ENCODE measurements around the gene ZNF91. TPM values are rescaled to one million over a fixed set of nuclear protein-coding genes. Genes with fewer than 3 reads are reported as not detected.

Gene ZNF91
- polyA plus RNA-seq, 1 donor from 2014 or later, result 77.8 TPM

DNA sequence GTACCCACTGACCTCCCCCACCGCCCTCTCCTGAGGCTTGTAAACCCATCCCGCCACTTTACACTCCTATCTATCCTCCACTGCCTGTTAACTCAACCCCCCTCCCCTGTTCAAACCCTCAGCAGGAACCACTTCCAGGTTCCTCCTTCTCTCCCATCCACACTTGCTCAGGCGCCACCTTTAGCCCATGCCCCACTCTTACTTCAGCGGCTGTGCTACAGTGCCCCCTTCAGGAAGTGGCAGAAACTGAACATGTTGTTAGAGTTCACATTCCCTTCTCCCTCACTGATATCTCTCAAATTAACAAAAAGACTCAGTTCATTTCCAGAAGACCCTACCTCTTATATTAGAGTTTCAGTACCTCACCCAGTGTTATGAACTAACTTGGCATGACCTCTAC lies 49.4 kb downstream of the ZNF91 start:
- H3K9me3 ChIP-seq (ENCODE audit: low read length), result peaks cover 63% of the 10 kb centered on the region

GRCh38 chr19:23343434-23344010 lies 51.7 kb downstream of the ZNF91 start:
- H3K27me3 ChIP-seq (ENCODE audit: insufficient read depth, low read depth, low read length), result no peaks in the 10 kb centered on the region
- peaks cover 24% of the 10 kb centered on the region for H3K36me3 ChIP-seq (ENCODE audit: insufficient read depth, low read length)
- peaks cover 32% of the 10 kb centered on the region for H3K79me2 ChIP-seq (replicated peaks; ENCODE audit: insufficient read depth, low read length)
- H3K27ac ChIP-seq (ENCODE audit: low read length), result no peak overlapping the region
- H3K4me3 ChIP-seq (ENCODE audit: low read length), result no peak overlapping the region
- no peaks in the 10 kb centered on the region for H3K9me2 ChIP-seq (ENCODE audit: insufficient read depth, low read length)
- H3K9ac ChIP-seq (ENCODE audit: low read length), result no peak overlapping the region
- H3F3A ChIP-seq (ENCODE audit: insufficient read depth, low read length, poor library complexity, severe bottlenecking), result no peaks in the 10 kb centered on the region
- H4K20me1 ChIP-seq (ENCODE audit: insufficient read depth), result no peaks in the 10 kb centered on the region
- H3K9me3 ChIP-seq (ENCODE audit: low read length), result peaks cover 49% of the 10 kb centered on the region
- no peak overlapping the region for H3K4me2 ChIP-seq (ENCODE audit: low read length)
- no peak overlapping the region for H2AFZ ChIP-seq (ENCODE audit: low read depth, low read length)
- TF ChIP-seq TAF1 (IDR thresholded peaks at IDR 0.05; ENCODE audit: low read depth) (no peak), RAD21 (conservative IDR thresholded peaks at IDR 0.05) (no peak), SMC3 (conservative IDR thresholded peaks at IDR 0.05; ENCODE audit: poor library complexity) (no peak), EZH2 (IDR thresholded peaks at IDR 0.05; ENCODE audit: borderline replicate concordance, insufficient read depth, low read length, poor library complexity, severe bottlenecking) (no peak), POLR2AphosphoS5 (IDR thresholded peaks at IDR 0.05) (no peak), EP300 (conservative IDR thresholded peaks at IDR 0.05; ENCODE audit: poor library complexity, severe bottlenecking) (no peak), MXI1 (conservative IDR thresholded peaks at IDR 0.05; ENCODE audit: poor library complexity, severe bottlenecking) (no peak)
- TF ChIP-seq, protein P1, sequence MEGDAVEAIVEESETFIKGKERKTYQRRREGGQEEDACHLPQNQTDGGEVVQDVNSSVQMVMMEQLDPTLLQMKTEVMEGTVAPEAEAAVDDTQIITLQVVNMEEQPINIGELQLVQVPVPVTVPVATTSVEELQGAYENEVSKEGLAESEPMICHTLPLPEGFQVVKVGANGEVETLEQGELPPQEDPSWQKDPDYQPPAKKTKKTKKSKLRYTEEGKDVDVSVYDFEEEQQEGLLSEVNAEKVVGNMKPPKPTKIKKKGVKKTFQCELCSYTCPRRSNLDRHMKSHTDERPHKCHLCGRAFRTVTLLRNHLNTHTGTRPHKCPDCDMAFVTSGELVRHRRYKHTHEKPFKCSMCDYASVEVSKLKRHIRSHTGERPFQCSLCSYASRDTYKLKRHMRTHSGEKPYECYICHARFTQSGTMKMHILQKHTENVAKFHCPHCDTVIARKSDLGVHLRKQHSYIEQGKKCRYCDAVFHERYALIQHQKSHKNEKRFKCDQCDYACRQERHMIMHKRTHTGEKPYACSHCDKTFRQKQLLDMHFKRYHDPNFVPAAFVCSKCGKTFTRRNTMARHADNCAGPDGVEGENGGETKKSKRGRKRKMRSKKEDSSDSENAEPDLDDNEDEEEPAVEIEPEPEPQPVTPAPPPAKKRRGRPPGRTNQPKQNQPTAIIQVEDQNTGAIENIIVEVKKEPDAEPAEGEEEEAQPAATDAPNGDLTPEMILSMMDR (IDR thresholded peaks at IDR 0.05; ENCODE audit: poor library complexity, severe bottlenecking), result no peak

More for the DNA sequence above, 49.4 kb downstream of the ZNF91 start:
- Histone ChIP-seq H3K27ac (ENCODE audit: low read length) (no peak overlapping the region), H3K27me3 (ENCODE audit: insufficient read depth, low read depth, low read length) (no peaks in the 10 kb centered on the region), H3K4me3 (ENCODE audit: low read length) (no peak overlapping the region), H3K9me2 (ENCODE audit: insufficient read depth, low read length) (no peaks in the 10 kb centered on the region), H3K9ac (ENCODE audit: low read length) (no peak overlapping the region), H3F3A (ENCODE audit: insufficient read depth, low read length, poor library complexity, severe bottlenecking) (no peaks in the 10 kb centered on the region), H3K36me3 (ENCODE audit: insufficient read depth, low read length) (peaks cover 27% of the 10 kb centered on the region), H3K79me2 (replicated peaks; ENCODE audit: insufficient read depth, low read length) (peaks cover 38% of the 10 kb centered on the region), H2AFZ (ENCODE audit: low read depth, low read length) (no peak overlapping the region), H3K4me2 (ENCODE audit: low read length) (no peak overlapping the region), H4K20me1 (ENCODE audit: insufficient read depth) (no peaks in the 10 kb centered on the region)
- TF ChIP-seq, protein P1 (IDR thresholded peaks at IDR 0.05; ENCODE audit: poor library complexity, severe bottlenecking), result no peak
- TF ChIP-seq POLR2AphosphoS5 (IDR thresholded peaks at IDR 0.05), result no peak
- no peak for TF ChIP-seq MXI1 (conservative IDR thresholded peaks at IDR 0.05; ENCODE audit: poor library complexity, severe bottlenecking)
- TF ChIP-seq REST (IDR thresholded peaks at IDR 0.05; ENCODE audit: borderline replicate concordance), result no peak
- no peak for TF ChIP-seq EZH2 (IDR thresholded peaks at IDR 0.05; ENCODE audit: borderline replicate concordance, insufficient read depth, low read length, poor library complexity, severe bottlenecking)
- TF ChIP-seq TAF1 (IDR thresholded peaks at IDR 0.05; ENCODE audit: low read depth), result no peak
- no peak for TF ChIP-seq EP300 (conservative IDR thresholded peaks at IDR 0.05; ENCODE audit: poor library complexity, severe bottlenecking)
- no peak for TF ChIP-seq RAD21 (conservative IDR thresholded peaks at IDR 0.05)
- TF ChIP-seq SMC3 (conservative IDR thresholded peaks at IDR 0.05; ENCODE audit: poor library complexity), result no peak
